Occipital lobe (tissue), 2 donors: ENCODE data around the gene PTPRM. TPM values are rescaled to one million over a fixed set of nuclear protein-coding genes. Genes with fewer than 3 reads are reported as not detected.
"Not testable (repeated sequence)": the region's sequence is repeated elsewhere in the genome, so short reads cannot be mapped to it uniquely, and the experiment has no call there.

Experiments
- DNase-seq: peaks from one replicate; lab custom pipeline; 2025; lab: John Stamatoyannopoulos, UW
- total RNA-seq: library from RNA; depleted of rRNA; stranded (reverse); fragments of >200 nt; gene quantifications from one replicate; pipeline ENCODE4 v1.2.3, GENCODE V29; 2014

The PTPRM gene
- total RNA-seq, 1 donor from 2014 or later: 45.4 TPM

- no peak for DNase-seq
These were observed 856.0 kb downstream of the PTPRM start for GRCh38 chr18:8423051-8423557.

GRCh38 chr18:8424481-8424880 is 857.4 kb downstream of the PTPRM start:
- no peak for DNase-seq

GRCh38 chr18:8424917-8425725 is 858.0 kb downstream of the PTPRM start:
- DNase-seq: no peak

- no peak for DNase-seq
These were observed 859.3 kb downstream of the PTPRM start for GRCh38 chr18:8426401-8426800.

GRCh38 chr18:8427339-8427738 is 860.2 kb downstream of the PTPRM start:
- DNase-seq: no peak

GRCh38 chr18:8428951-8429350 is 861.8 kb downstream of the PTPRM start:
- DNase-seq: no peak

- DNase-seq: no peak
These were observed 863.9 kb downstream of the PTPRM start for GRCh38 chr18:8431036-8431435.

GRCh38 chr18:8433323-8433722 is 866.2 kb downstream of the PTPRM start:
- DNase-seq: no peak

GRCh38 chr18:8433771-8434170 is 866.7 kb downstream of the PTPRM start:
- no peak for DNase-seq

GRCh38 chr18:8435376-8435775 is 868.3 kb downstream of the PTPRM start:
- DNase-seq: no peak

GRCh38 chr18:8439055-8439454 is 871.9 kb downstream of the PTPRM start:
- DNase-seq: no peak

- DNase-seq: no peak
These were observed 876.4 kb downstream of the PTPRM start for GRCh38 chr18:8443505-8443904.

GRCh38 chr18:8446936-8447335 is 879.8 kb downstream of the PTPRM start:
- DNase-seq: not testable (repeated sequence)

GRCh38 chr18:8448130-8448529 is 881.0 kb downstream of the PTPRM start:
- DNase-seq: no peak

- no peak for DNase-seq
These were observed 882.9 kb downstream of the PTPRM start for GRCh38 chr18:8450013-8450412.

- DNase-seq: no peak
These were observed 884.0 kb downstream of the PTPRM start for GRCh38 chr18:8450898-8451665.

- no peak for DNase-seq
These were observed 886.4 kb downstream of the PTPRM start for GRCh38 chr18:8453528-8453927.

GRCh38 chr18:8454136-8454535 is 887.0 kb downstream of the PTPRM start:
- DNase-seq: no peak

- no peak for DNase-seq
These were observed 888.8 kb downstream of the PTPRM start for GRCh38 chr18:8455661-8456614.
